WTC11 (cell line): ENCODE data around the gene PXYLP1. TPM values are rescaled to one million over a fixed set of nuclear protein-coding genes. Genes with fewer than 3 reads are reported as not detected.

Source experiments
- ATAC-seq: fragments of 200-7000 bp; cut with Tn5 transposase; 2 replicates; pipeline ENCODE4 v1.10.0; 2021; ENCODE audit warnings: mild to moderate bottlenecking, moderate library complexity
- CTCF ChIA-PET: fragments of 300-600 bp; sonication (Branson Sonifier 250); formaldehyde crosslinking; loops from one replicate; lab custom pipeline; 2021; ENCODE audit warnings: antibody characterized with exemption; lab: Charles Lee
- POLR2A ChIA-PET: fragments of 350-600 bp; sonication (Branson Sonifier 250); formaldehyde crosslinking; loops from one replicate; lab custom pipeline; 2021; ENCODE audit warnings: antibody characterized with exemption; lab: Charles Lee
- DNase-seq: peaks from one replicate; pipeline ENCODE4 v3.0.0; 2021; ENCODE audit warnings: low spot score
- H3K27ac Mint-ChIP-seq: 2 replicates; pipeline ENCODE4 v1.8.0; 2021; ENCODE audit warnings: mixed read lengths
- H3K27me3 Mint-ChIP-seq: 2 replicates; pipeline ENCODE4 v1.8.0; 2021; ENCODE audit warnings: low read depth, mild to moderate bottlenecking, moderate library complexity, mixed read lengths
- H3K36me3 Mint-ChIP-seq: 2 replicates; pipeline ENCODE4 v1.8.0; 2021; ENCODE audit warnings: mixed read lengths
- H3K4me1 Mint-ChIP-seq: 2 replicates; pipeline ENCODE4 v1.8.0; 2022; ENCODE audit warnings: mixed read lengths
- H3K4me3 Mint-ChIP-seq: 2 replicates; pipeline ENCODE4 v1.8.0; 2021; ENCODE audit warnings: mild to moderate bottlenecking, moderate library complexity, mixed read lengths
- H3K9me3 Mint-ChIP-seq: 2 replicates; pipeline ENCODE4 v1.8.0; 2021; ENCODE audit warnings: mixed read lengths
- ATF1 ChIP-seq: sonication (generic); formaldehyde crosslinking; IDR thresholded peaks from 2 replicates; pipeline ENCODE4 v1.8.1; 2023; ENCODE audit warnings: mild to moderate bottlenecking, moderate library complexity, missing genetic modification reagents
- EMX1 ChIP-seq: fragments of 250-450 bp; sonication (Bioruptor Pico); IDR thresholded peaks from 2 replicates; pipeline ENCODE4 v1.8.0; 2021; ENCODE audit warnings: mild to moderate bottlenecking
- FOXP1 ChIP-seq: sonication (generic); formaldehyde crosslinking; IDR thresholded peaks from 2 replicates; pipeline ENCODE4 v1.8.0; 2022; ENCODE audit warnings: missing genetic modification reagents, mild to moderate bottlenecking, moderate library complexity, borderline replicate concordance
- GABPB1 ChIP-seq: sonication (generic); formaldehyde crosslinking; IDR thresholded peaks from 2 replicates; pipeline ENCODE4 v1.8.1; 2023; ENCODE audit warnings: mild to moderate bottlenecking, missing genetic modification reagents
- NFE2L1 ChIP-seq: sonication (generic); formaldehyde crosslinking; IDR thresholded peaks from 2 replicates; pipeline ENCODE4 v1.8.1; 2023; ENCODE audit warnings: missing genetic modification reagents
- NR3C1 ChIP-seq: sonication (generic); formaldehyde crosslinking; conservative IDR thresholded peaks from 2 replicates; pipeline ENCODE4 v1.8.1; 2023; ENCODE audit warnings: low read depth, mild to moderate bottlenecking, missing genetic modification reagents
- PRRX2 ChIP-seq: fragments of 250-450 bp; sonication (Bioruptor Pico); IDR thresholded peaks from 2 replicates; pipeline ENCODE4 v1.8.0; 2021; ENCODE audit warnings: mild to moderate bottlenecking
- RELA ChIP-seq: sonication (generic); formaldehyde crosslinking; IDR thresholded peaks from 2 replicates; pipeline ENCODE4 v1.8.1; 2022; ENCODE audit warnings: missing genetic modification reagents, mild to moderate bottlenecking, borderline replicate concordance
- SMAD4 ChIP-seq: sonication (generic); formaldehyde crosslinking; IDR thresholded peaks from 2 replicates; pipeline ENCODE4 v1.8.0; 2022; ENCODE audit warnings: mild to moderate bottlenecking, missing genetic modification reagents
- TP53 ChIP-seq: sonication (generic); formaldehyde crosslinking; IDR thresholded peaks from 2 replicates; pipeline ENCODE4 v1.8.1; 2023; ENCODE audit warnings: mild to moderate bottlenecking, missing genetic modification reagents
- ZNF317 ChIP-seq: sonication (generic); formaldehyde crosslinking; IDR thresholded peaks from 2 replicates; pipeline ENCODE4 v1.8.1; 2023; ENCODE audit warnings: low read depth, mild to moderate bottlenecking, moderate library complexity, missing genetic modification reagents, borderline replicate concordance
- ZNF396 ChIP-seq: fragments of 250-450 bp; sonication (Bioruptor Pico); IDR thresholded peaks from 2 replicates; pipeline ENCODE4 v1.8.0; 2021; ENCODE audit warnings: mild to moderate bottlenecking, moderate library complexity, borderline replicate concordance
- total RNA-seq: library from RNA; stranded (reverse); gene quantifications from 3 replicates; pipeline ENCODE4 v1.2.3, GENCODE V29; 2021
- TF ChIP-seq, protein P1 (sequence below): sonication (generic); formaldehyde crosslinking; IDR thresholded peaks from 2 replicates; pipeline ENCODE4 v1.8.0; 2022; ENCODE audit warnings: mild to moderate bottlenecking, missing genetic modification reagents
- TF ChIP-seq, protein P2 (sequence below): fragments of 250-450 bp; sonication (Bioruptor Pico); IDR thresholded peaks from 2 replicates; pipeline ENCODE4 v2.1.2; 2022; ENCODE audit warnings: mild to moderate bottlenecking, moderate library complexity
- TF ChIP-seq, protein P3 (sequence below): fragments of 250-450 bp; sonication (Bioruptor Pico); IDR thresholded peaks from 2 replicates; pipeline ENCODE4 v1.8.0; 2021; ENCODE audit warnings: mild to moderate bottlenecking
- TF ChIP-seq, protein P4 (sequence below): sonication (generic); formaldehyde crosslinking; IDR thresholded peaks from 2 replicates; pipeline ENCODE4 v1.8.1; 2022; ENCODE audit warnings: missing genetic modification reagents, borderline replicate concordance
- TF ChIP-seq, protein P5 (sequence below): fragments of 250-450 bp; sonication (Bioruptor Pico); IDR thresholded peaks from 2 replicates; pipeline ENCODE4 v1.9.0; 2021; ENCODE audit warnings: mild to moderate bottlenecking
- TF ChIP-seq, protein P6 (sequence below): sonication (generic); formaldehyde crosslinking; IDR thresholded peaks from 2 replicates; pipeline ENCODE4 v1.8.0; 2022; ENCODE audit warnings: mild to moderate bottlenecking, missing genetic modification reagents
- TF ChIP-seq, protein P7 (sequence below): sonication (generic); formaldehyde crosslinking; IDR thresholded peaks from 2 replicates; pipeline ENCODE4 v1.8.0; 2022; ENCODE audit warnings: missing genetic modification reagents

Gene PXYLP1
- total RNA-seq, 1 experiment from 2014 or later: 20.1 TPM

DNA sequence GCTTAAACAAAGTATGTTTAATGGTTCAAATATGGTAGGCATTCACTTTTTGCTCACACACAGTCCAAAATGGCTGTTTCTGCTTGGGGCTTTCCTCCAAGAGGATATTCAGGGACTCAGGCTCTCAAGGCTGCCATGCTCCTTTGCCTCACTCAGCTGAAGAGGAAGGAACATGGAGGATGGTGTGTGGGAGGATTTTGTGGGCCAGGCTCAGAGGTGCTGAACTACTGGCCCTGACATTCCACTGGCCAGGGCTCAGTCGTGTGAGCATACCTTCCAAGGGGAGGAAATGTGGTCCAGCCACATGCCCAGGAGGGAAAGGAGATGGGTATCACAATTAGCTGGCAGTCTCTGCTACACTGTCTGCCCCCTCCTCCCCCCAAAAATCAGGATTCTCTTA, 8.7 kb downstream of the PXYLP1 start:
- ChIA-PET CTCF (interaction anchor here (1.4 to 2.6 kb wide), 3 partner anchors 9 to 39 kb away, joined by 3 to 12 read pairs (median 4); partner anchors contain the start of gene PXYLP1), POLR2A (no interaction called here)
- H3K36me3 Mint-ChIP-seq: peaks cover 13% of the 10 kb centered on the region
- TF ChIP-seq PRRX2 (no peak), EMX1 (no peak), RELA (CRISPR knock-in tag) (no peak), GABPB1 (no peak), NFE2L1 (CRISPR knock-in tag) (no peak), NR3C1 (CRISPR knock-in tag) (no peak), FOXP1 (CRISPR knock-in tag) (no peak), ZNF396 (no peak), SMAD4 (CRISPR knock-in tag) (no peak), TP53 (no peak), ZNF317 (no peak), ATF1 (CRISPR knock-in tag) (no peak)
- TF ChIP-seq, protein P1, sequence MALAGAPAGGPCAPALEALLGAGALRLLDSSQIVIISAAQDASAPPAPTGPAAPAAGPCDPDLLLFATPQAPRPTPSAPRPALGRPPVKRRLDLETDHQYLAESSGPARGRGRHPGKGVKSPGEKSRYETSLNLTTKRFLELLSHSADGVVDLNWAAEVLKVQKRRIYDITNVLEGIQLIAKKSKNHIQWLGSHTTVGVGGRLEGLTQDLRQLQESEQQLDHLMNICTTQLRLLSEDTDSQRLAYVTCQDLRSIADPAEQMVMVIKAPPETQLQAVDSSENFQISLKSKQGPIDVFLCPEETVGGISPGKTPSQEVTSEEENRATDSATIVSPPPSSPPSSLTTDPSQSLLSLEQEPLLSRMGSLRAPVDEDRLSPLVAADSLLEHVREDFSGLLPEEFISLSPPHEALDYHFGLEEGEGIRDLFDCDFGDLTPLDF: no peak
- TF ChIP-seq, protein P2, sequence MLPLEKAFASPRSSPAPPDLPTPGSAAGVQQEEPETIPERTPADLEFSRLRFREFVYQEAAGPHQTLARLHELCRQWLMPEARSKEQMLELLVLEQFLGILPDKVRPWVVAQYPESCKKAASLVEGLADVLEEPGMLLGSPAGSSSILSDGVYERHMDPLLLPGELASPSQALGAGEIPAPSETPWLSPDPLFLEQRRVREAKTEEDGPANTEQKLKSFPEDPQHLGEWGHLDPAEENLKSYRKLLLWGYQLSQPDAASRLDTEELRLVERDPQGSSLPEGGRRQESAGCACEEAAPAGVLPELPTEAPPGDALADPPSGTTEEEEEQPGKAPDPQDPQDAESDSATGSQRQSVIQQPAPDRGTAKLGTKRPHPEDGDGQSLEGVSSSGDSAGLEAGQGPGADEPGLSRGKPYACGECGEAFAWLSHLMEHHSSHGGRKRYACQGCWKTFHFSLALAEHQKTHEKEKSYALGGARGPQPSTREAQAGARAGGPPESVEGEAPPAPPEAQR: no peak
- TF ChIP-seq, protein P3, sequence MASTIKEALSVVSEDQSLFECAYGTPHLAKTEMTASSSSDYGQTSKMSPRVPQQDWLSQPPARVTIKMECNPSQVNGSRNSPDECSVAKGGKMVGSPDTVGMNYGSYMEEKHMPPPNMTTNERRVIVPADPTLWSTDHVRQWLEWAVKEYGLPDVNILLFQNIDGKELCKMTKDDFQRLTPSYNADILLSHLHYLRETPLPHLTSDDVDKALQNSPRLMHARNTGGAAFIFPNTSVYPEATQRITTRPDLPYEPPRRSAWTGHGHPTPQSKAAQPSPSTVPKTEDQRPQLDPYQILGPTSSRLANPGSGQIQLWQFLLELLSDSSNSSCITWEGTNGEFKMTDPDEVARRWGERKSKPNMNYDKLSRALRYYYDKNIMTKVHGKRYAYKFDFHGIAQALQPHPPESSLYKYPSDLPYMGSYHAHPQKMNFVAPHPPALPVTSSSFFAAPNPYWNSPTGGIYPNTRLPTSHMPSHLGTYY (CRISPR knock-in tag): no peak
- TF ChIP-seq, protein P4, sequence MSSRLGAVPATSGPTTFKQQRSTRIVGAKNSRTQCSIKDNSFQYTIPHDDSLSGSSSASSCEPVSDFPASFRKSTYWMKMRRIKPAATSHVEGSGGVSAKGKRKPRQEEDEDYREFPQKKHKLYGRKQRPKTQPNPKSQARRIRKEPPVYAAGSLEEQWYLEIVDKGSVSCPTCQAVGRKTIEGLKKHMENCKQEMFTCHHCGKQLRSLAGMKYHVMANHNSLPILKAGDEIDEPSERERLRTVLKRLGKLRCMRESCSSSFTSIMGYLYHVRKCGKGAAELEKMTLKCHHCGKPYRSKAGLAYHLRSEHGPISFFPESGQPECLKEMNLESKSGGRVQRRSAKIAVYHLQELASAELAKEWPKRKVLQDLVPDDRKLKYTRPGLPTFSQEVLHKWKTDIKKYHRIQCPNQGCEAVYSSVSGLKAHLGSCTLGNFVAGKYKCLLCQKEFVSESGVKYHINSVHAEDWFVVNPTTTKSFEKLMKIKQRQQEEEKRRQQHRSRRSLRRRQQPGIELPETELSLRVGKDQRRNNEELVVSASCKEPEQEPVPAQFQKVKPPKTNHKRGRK: no peak
- TF ChIP-seq, protein P5, sequence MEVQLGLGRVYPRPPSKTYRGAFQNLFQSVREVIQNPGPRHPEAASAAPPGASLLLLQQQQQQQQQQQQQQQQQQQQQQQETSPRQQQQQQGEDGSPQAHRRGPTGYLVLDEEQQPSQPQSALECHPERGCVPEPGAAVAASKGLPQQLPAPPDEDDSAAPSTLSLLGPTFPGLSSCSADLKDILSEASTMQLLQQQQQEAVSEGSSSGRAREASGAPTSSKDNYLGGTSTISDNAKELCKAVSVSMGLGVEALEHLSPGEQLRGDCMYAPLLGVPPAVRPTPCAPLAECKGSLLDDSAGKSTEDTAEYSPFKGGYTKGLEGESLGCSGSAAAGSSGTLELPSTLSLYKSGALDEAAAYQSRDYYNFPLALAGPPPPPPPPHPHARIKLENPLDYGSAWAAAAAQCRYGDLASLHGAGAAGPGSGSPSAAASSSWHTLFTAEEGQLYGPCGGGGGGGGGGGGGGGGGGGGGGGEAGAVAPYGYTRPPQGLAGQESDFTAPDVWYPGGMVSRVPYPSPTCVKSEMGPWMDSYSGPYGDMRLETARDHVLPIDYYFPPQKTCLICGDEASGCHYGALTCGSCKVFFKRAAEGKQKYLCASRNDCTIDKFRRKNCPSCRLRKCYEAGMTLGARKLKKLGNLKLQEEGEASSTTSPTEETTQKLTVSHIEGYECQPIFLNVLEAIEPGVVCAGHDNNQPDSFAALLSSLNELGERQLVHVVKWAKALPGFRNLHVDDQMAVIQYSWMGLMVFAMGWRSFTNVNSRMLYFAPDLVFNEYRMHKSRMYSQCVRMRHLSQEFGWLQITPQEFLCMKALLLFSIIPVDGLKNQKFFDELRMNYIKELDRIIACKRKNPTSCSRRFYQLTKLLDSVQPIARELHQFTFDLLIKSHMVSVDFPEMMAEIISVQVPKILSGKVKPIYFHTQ: no peak
- TF ChIP-seq, protein P6, sequence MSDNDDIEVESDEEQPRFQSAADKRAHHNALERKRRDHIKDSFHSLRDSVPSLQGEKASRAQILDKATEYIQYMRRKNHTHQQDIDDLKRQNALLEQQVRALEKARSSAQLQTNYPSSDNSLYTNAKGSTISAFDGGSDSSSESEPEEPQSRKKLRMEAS (CRISPR knock-in tag): no peak
- TF ChIP-seq, protein P7, sequence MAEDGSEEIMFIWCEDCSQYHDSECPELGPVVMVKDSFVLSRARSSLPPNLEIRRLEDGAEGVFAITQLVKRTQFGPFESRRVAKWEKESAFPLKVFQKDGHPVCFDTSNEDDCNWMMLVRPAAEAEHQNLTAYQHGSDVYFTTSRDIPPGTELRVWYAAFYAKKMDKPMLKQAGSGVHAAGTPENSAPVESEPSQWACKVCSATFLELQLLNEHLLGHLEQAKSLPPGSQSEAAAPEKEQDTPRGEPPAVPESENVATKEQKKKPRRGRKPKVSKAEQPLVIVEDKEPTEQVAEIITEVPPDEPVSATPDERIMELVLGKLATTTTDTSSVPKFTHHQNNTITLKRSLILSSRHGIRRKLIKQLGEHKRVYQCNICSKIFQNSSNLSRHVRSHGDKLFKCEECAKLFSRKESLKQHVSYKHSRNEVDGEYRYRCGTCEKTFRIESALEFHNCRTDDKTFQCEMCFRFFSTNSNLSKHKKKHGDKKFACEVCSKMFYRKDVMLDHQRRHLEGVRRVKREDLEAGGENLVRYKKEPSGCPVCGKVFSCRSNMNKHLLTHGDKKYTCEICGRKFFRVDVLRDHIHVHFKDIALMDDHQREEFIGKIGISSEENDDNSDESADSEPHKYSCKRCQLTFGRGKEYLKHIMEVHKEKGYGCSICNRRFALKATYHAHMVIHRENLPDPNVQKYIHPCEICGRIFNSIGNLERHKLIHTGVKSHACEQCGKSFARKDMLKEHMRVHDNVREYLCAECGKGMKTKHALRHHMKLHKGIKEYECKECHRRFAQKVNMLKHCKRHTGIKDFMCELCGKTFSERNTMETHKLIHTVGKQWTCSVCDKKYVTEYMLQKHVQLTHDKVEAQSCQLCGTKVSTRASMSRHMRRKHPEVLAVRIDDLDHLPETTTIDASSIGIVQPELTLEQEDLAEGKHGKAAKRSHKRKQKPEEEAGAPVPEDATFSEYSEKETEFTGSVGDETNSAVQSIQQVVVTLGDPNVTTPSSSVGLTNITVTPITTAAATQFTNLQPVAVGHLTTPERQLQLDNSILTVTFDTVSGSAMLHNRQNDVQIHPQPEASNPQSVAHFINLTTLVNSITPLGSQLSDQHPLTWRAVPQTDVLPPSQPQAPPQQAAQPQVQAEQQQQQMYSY (CRISPR knock-in tag): no peak
- DNase-seq: no peak
- H3K9me3 Mint-ChIP-seq: peaks cover 5% of the 10 kb centered on the region; the same call in 1 of the 2 replicates
- no peak overlapping the region for H3K27ac Mint-ChIP-seq
- H3K4me1 Mint-ChIP-seq: peaks cover 43% of the 10 kb centered on the region
- H3K4me3 Mint-ChIP-seq: no peak overlapping the region
- H3K27me3 Mint-ChIP-seq: no peaks in the 10 kb centered on the region
- no peak for ATAC-seq
